Measurements from ENCODE around the gene NDUFB1. TPM values are rescaled to one million over a fixed set of nuclear protein-coding genes. Genes with fewer than 3 reads are reported as not detected.

The NDUFB1 gene
- 158 and 241 TPM in 2 replicates for total RNA-seq

DNA sequence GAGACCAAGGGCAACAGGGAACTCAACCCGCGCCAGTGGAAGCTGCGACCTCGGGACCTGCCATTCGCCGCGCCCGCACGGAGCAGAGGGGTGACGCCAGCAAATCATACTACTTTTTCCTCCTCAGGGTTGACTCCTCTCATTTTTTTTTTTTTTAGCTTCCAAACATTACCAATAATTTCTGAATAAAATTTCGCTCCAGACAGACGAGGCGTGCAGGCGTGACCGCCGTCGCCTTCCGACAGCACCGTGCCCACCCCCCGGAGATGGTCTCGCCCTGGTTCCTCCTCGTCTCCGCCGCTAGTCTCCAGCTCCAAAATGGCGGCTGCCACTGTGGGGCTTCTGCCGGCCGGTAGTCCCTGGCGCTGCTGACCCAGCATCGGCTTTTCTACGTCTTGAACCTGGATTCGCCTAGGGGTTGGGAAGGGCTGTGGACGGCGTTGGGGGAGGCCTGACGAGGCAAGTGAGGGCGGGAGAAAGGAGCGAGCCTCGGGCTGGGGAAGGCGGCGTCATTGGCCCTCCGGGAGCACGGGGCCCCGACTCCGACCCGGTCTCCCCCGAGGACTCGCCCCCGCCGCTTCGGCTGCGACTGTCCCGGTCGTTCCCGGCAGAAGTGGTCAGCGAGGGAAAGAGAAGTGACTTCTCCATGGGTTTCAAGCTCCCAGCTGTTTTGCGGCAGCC lies at the start of gene NDUFB1, which contains the start of gene CPSF2:
TSS of gene NDUFB1 (minus strand) at position 37 of the 681 bp plus-strand sequence. CDS start 4,069 bp downstream, outside the sequence.
TSS of gene CPSF2 (plus strand) at position 300 of the 681 bp plus-strand sequence. CDS start 9,016 bp downstream, outside the sequence.

DNA sequence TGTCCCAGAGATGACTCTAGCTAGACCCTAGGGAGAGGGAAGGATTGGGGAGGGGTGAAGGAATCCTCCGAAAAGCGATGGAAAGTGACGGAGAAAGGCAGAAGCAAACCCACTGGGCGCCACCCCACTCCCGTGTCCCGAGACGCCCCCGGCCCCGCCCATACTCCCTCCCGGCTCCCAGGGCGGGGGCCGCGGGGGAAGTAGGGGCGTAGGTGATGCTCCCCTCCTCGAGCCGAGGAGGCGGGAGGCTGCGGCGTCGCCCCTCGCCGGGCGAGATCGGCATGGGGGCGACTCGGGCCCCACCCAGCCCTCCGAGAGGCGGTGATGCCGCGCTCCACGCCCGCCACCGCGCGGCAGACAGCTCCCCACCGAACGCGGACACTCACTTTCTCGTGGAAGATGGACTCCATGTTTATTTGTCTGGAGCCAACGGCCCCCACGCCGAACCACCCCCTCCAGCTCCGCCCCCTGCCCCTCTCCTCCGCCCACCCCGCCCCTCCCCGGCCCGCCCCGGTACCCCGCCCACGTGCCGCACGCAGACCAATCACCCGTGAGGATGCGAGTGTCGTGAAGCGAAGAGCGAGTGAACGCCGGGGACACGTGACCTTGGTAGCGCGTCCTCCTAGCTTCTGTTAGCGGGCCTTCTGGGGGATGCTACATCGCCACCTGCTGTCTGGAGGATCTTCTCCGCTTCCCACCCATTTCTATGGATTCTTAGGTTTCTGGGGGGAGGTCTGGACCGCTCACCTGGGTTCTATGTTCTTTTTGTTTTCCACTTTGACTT lies 15.2 kb downstream of the NDUFB1 start, which contains the start of gene ATXN3:
TSS of gene ATXN3 (minus strand) at position 440 of the 784 bp plus-strand sequence. CDS start at position 410, 30 bp downstream.

Other genes with a start within 250 kb of the NDUFB1 start
- 138 and 153 TPM in 2 replicates for gene FBLN5, start 174.0 kb downstream of the NDUFB1 start, total RNA-seq
- 8.5 and 12.6 TPM in 2 replicates for gene TRIP11, start 81.6 kb downstream of the NDUFB1 start, total RNA-seq
- 4.6 and 17.0 TPM in 2 replicates for gene ATXN3, start 15.1 kb downstream of the NDUFB1 start, total RNA-seq
- gene CPSF2, start 263 bp upstream of the NDUFB1 start, total RNA-seq: 31.7 and 44.7 TPM in 2 replicates
- gene SLC24A4, start 201.5 kb upstream of the NDUFB1 start, total RNA-seq: not detected in 2 replicates

Data from bronchus fibroblast of lung (primary cell).